Measurements from ENCODE around the gene SLC52A1.

DNA sequence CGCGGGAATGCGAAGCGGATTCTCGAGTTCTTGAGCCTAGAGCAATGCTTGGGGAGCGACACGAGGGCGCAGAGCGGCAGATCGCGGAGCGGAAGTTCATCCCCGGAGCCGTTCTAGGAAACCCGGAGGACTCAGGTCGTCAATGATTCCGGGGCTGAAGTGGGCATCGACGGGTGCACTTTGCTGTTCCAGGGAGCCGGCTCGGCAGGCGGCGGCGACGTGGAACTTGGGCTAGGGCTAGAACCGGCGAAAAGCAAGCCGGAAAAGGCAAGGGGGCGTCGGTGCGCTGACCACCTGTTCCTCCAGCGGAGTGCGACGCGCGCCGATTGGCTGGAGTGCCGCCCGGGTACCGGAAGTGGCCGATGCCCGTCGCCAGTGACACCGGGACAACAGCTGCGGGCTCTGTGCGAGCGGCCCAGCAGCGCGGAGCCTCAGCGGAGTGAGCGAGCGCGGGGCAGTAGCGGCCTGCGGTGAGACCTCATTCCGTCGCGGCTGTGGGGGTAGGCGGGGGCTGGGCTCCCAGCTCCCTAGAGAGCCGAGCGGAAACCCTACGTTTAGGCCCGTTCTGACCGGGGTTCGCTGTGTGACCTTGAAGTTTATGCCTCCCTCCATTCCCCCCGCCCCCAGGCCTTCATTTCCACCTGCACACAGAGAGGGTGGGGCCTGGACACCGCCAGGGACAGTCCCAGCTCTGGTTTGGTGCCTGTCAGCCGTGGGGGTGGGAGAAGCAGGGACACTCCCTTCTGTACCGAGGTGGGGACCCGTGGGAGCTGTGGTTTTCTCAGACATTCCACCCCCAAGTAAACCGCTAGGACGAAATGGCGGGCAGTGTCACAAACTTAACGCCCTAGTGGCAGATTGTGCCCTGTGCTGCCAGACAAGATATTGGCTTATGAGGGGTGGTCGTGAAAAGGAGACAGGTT lies 43.1 kb upstream of the SLC52A1 start, which contains the start of gene ZFP3:
- TF ChIP-seq EZH2 (IDR thresholded peaks at IDR 0.05) (no peak), CTCF (IDR thresholded peaks at IDR 0.05) (no peak)

Data from neural progenitor cell (in vitro differentiated cells).